HG02884 (cell line): ENCODE measurements around the gene IGSF22.
"Not testable (repeated sequence)": the region's sequence is repeated elsewhere in the genome, so short reads cannot be mapped to it uniquely, and the experiment has no call there.

ENCODE experiments used
- ATAC-seq: cut with Tn5 transposase; IDR thresholded peaks from one replicate; pipeline ENCODE4 v1.9.1; 2021; ENCODE audit warnings: mild to moderate bottlenecking, moderate library complexity; ENCODE audit not compliant: unreplicated experiment

Gene IGSF22

DNA sequence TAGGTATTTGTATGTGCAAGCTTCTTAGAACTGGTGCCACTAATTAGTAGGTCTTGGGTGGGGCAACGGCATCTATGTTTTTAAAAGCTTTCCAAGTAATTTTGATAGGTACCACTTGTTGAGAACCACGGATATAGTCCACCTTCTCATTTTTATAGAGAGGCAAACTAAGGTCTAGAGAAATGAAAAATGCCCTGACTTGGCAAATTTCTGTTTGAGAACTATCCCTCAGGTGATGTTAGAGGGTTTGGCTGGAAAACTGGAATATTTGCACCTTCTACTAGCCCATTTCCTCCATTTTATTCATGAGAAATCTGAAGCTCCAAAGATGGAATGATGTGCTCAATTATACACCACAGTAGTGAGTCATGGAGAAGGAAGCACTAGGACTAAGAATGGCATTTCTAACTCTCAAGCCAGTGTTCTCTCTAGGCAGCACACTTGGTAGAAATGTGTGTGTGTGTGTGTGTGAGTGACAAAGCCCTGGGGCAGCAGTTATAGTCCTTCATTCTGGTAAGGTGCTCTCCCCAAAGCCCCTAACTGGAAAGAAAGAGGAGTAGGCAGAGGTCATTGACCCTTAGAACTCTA is 29.3 kb downstream of the IGSF22 start:
- no peak for ATAC-seq

GRCh38 chr11:18692941-18693760 is 32.8 kb downstream of the IGSF22 start:
- ATAC-seq, result no peak

DNA sequence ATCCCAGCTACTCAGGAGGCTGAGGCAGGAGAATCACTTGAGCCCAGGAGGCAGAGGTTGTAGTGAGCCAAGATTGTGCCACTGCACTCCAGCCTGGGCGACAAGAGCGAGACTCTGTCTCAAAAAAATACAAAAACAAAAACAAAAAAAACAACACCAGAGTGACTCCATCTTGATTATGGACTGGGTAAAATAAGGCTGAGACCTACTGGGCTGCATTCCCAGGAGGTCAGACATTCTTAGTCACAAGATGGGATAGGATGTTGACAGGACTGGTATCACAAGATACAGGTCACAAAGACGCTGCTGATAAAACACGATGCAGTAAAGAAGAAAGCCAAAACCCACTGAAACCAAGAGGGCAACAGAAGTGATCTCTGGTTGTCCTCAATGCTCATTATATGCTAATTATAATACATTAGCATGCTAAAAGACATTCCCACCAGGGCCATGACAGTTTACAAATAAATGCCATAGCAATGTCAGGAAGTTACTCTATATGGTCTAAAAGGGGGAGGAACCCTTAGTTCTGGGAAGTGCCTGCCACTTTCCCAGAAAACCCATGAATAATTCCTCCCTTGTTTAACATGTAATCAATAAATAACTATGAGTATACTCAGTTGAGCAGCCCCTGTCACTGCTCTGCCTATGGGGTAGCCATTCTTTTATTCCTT is 34.4 kb downstream of the IGSF22 start:
- ATAC-seq, result not testable (repeated sequence)

DNA sequence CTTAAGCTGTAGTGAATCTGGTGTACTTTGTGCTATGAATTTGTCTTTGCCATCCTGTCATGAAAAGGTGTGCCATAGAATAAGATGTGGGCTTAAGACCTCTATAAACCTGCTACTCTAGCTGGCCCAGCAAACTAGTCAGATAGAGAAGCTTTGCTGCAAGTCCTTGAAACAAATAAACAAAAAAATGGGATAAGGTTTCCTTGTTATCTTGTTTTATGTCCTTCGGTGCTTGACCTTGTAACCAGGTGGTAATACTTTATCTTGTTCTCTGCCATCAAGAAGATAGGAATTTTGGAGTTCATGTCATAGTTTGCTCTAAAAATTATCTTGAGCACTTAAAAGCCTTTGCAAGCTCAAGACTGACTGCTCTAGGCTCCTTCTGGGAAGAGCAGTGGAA is 41.7 kb downstream of the IGSF22 start:
- ATAC-seq, result no peak

DNA sequence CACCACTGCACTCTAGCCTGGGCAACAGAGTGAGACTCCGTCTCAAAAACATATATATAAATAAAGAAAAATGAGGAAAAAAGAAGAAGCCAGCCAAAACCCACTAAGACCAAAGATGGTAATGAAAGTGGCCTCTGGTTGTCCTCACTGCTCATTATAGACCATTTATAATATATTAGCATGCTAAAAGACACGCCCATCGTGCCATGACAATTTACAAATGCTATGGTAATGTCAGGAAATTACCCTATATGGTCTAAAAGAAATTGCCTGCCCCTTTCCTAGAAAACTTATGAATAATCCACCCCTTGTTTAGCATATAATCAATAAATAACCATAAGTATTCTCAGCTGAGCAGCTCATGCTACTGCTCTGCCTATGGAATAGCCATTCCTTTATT is 43.5 kb downstream of the IGSF22 start:
- no peak for ATAC-seq

- ATAC-seq, result not testable (repeated sequence)
Measured at GRCh38 chr11:18681949-18682348, 44.0 kb downstream of the IGSF22 start.

- no peak for ATAC-seq
Measured at GRCh38 chr11:18677560-18677959, 48.4 kb downstream of the IGSF22 start.

- no peak for ATAC-seq
Measured at GRCh38 chr11:18676803-18677202, 49.2 kb downstream of the IGSF22 start.

DNA sequence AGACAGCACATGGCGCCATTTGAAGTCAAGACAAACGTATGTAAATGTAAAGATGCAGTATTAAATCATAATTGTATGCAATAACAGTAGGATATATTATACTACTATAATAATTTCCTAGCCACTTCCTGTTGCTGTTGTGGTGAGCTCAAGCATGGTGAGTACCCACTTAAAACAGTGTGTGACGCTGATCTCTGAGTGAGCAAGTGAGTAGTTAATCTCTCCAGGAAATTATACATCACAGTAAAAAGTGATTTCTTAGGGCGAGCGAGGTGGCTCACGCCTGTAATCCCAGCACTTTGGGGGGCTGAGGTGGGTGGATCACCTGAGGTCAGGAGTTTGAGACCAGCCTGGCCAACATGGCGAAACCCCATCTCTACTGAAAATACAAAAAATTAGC is 53.8 kb downstream of the IGSF22 start:
- ATAC-seq, result not testable (repeated sequence)

DNA sequence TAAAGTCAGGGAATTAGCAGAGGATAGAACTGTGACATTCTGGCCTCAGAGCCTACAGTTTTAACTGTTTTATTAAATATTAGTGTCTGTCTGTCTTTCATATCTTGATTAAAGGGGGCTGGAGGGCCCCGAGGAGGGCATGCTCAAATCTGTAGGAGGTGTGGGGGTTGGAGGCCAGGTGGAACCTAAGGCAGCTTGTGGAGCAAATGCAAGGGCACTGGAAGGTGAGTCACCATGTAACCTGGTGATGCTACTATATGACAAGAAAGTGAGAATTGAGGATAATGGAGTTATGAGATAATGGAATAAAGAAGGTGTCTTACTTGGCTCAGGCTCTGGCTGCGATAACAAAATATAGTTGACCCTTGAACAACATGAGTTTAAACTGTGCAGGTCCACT is 54.7 kb downstream of the IGSF22 start:
- no peak for ATAC-seq

GRCh38 chr11:18669711-18670110 is 56.3 kb downstream of the IGSF22 start:
- ATAC-seq, result no peak

- ATAC-seq, result no peak
Measured at GRCh38 chr11:18669219-18669596, 56.8 kb downstream of the IGSF22 start.

- ATAC-seq, result no peak
Measured at GRCh38 chr11:18668131-18668530, 57.9 kb downstream of the IGSF22 start.

DNA sequence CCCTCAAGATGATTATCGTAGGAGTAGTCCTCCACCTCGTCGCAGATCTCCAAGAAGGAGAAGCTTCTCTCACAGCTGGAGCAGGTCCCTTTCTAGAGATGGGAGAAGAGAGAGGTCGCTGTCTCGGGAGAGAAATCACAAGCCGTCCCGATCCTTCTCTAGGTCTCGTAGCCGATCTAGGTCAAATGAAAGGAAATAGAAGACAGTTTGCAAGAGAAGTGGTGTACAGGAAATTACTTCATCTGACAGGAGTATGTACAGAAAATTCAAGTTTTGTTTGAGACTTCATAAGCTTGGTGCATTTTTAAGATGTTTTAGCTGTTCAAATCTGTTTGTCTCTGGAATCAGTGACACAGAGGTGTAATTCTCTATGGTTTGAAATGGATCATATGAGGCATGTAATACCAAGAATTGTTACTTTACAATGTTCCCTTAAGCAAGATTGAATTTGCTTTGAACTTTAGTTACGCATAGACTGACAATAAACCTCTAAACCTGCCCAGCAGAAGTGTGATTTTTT is 60.6 kb downstream of the IGSF22 start:
- ATAC-seq, result not testable (repeated sequence)

- ATAC-seq, result no peak
Measured at GRCh38 chr11:18657673-18658072, 68.3 kb downstream of the IGSF22 start.
